Measurements from ENCODE around the gene THAP12. TPM values are rescaled to one million over a fixed set of nuclear protein-coding genes. Genes with fewer than 3 reads are reported as not detected.

THAP12 gene
- total and polyA plus RNA-seq, 2 donors (not counting 3 experiments of a cell fraction or from before 2014, with no cell fraction given), result 12.2 to 36.7 TPM

- no peak for FAIRE-seq
- Histone ChIP-seq H3K9ac (replicated peaks; ENCODE audit: extremely low read depth, insufficient read depth, low read length) (no peak overlapping the region), H3K4me2 (ENCODE audit: insufficient read depth, low read length) (no peak overlapping the region), H3K9me1 (replicated peaks; ENCODE audit: control insufficient read depth, extremely low read depth, insufficient read depth, low read length) (no peaks in the 10 kb centered on the region), H3K27ac (ENCODE audit: insufficient read depth, low read depth, low read length) (no peak overlapping the region), H3K4me3 (replicated peaks in 1 of 3; ENCODE audit: insufficient read depth in 1 of 3, low read depth in 1 of 3, low read length in 3 of 3) (no peak overlapping the region), H3K27me3 (ENCODE audit: control insufficient read depth in 2 of 2, insufficient read depth in 2 of 2, low read length in 2 of 2) (peaks cover 0 to 5% of the 10 kb centered on the region in 2 experiments), H3K36me3 (ENCODE audit: control insufficient read depth in 2 of 2, extremely low read depth in 1 of 2, insufficient read depth in 2 of 2, low read length in 2 of 2) (no peaks in the 10 kb centered on the region), H3K9me3 (replicated peaks; ENCODE audit: control insufficient read depth, insufficient read depth, low read length) (no peaks in the 10 kb centered on the region), H2AFZ (ENCODE audit: low read depth, low read length) (no peak overlapping the region), H3K4me1 (ENCODE audit: control insufficient read depth, extremely low read depth, insufficient read depth, low read length) (no peaks in the 10 kb centered on the region), H4K20me1 (replicated peaks; ENCODE audit: control insufficient read depth, extremely low read depth, insufficient read depth, low read length) (no peaks in the 10 kb centered on the region), H3K79me2 (ENCODE audit: control insufficient read depth, insufficient read depth, low read length) (no peaks in the 10 kb centered on the region)
- no TSS peak for BruUV-seq (replicated peaks)
- TF ChIP-seq MAX (IDR thresholded peaks at IDR 0.05; ENCODE audit: insufficient read depth, insufficient read length) (no peak), FOS (IDR thresholded peaks at IDR 0.05; ENCODE audit: borderline replicate concordance, insufficient read depth, low read length) (no peak), EZH2 (IDR thresholded peaks at IDR 0.05; ENCODE audit: borderline replicate concordance, low read depth, low read length, severe bottlenecking) (no peak), JUN (IDR thresholded peaks at IDR 0.05; ENCODE audit: borderline replicate concordance, insufficient read depth, insufficient read length, low read depth) (no peak), CTCF (IDR thresholded peaks at IDR 0.05; ENCODE audit: extremely low read depth in 1 of 2, insufficient read depth in 1 of 2, low read depth in 1 of 2, low read length in 2 of 2) (no peak), POLR2AphosphoS5 (IDR thresholded peaks at IDR 0.05; ENCODE audit: insufficient read depth, low read depth, low read length) (no peak), MYC (IDR thresholded peaks at IDR 0.05; ENCODE audit: low read depth, low read length) (no peak), GATA2 (IDR thresholded peaks at IDR 0.05; ENCODE audit: insufficient read depth, insufficient read length, low read depth, low read length) (no peak), POLR2A (IDR thresholded peaks at IDR 0.05; ENCODE audit: low read depth, low read length) (no peak)
- ChIA-PET CTCF (interaction anchor here (1.1 to 19.5 kb wide), 3 partner anchors 8 to 101 kb away, joined by 3 to 321 read pairs (median 5); partner anchors contain the start of gene WNT11), POLR2A (no interaction called here)
- intact Hi-C loops (cut with micrococcal nuclease), result no loop called here
- dilution Hi-C loops (cut with MboI; ENCODE audit: extremely low pct_ligation_motif_present, low sequenced_read_pairs), result no loop called here
- no peak for DNase-seq (ENCODE audit: low read depth, low spot score)
Observed at GRCh38 chr11:76310832-76311595, 69.9 kb downstream of the THAP12 start.

All from endothelial cell of umbilical vein (primary cell).